K562 (cell line): ENCODE results near the gene NAP1L4.

ENCODE experiments used
- POLR2A ChIP-seq: fragments of 450-650 bp; conservative IDR thresholded peaks from 2 replicates; pipeline ENCODE4 v1.6.1; 2016
- SMC3 ChIP-seq: conservative IDR thresholded peaks from 2 replicates; pipeline ENCODE4 v1.6.1; 2011; ENCODE audit warnings: low read depth, low read length, improper control_type of control experiment; ENCODE audit not compliant: insufficient read depth
- ZBTB7A ChIP-seq: IDR thresholded peaks from 2 replicates; pipeline ENCODE4 v1.6.1; 2011; ENCODE audit warnings: low read depth, mild to moderate bottlenecking, low read length, moderate library complexity, borderline replicate concordance; ENCODE audit not compliant: control insufficient read depth
- ZNF239 ChIP-seq: fragments of 250-450 bp; sonication (Bioruptor Pico); IDR thresholded peaks from 2 replicates; pipeline ENCODE4 v1.4.0; 2020; ENCODE audit warnings: mild to moderate bottlenecking
- ZNF707 ChIP-seq: fragments of 250-450 bp; sonication (Bioruptor Pico); conservative IDR thresholded peaks from 2 replicates; pipeline ENCODE4 v1.8.0; 2022; ENCODE audit warnings: inconsistent platforms, mild to moderate bottlenecking, moderate library complexity
- TF ChIP-seq, protein P1 (sequence below): fragments of 250-450 bp; sonication (Bioruptor Pico); IDR thresholded peaks from 2 replicates; pipeline ENCODE4 v1.4.0; 2020

DNA sequence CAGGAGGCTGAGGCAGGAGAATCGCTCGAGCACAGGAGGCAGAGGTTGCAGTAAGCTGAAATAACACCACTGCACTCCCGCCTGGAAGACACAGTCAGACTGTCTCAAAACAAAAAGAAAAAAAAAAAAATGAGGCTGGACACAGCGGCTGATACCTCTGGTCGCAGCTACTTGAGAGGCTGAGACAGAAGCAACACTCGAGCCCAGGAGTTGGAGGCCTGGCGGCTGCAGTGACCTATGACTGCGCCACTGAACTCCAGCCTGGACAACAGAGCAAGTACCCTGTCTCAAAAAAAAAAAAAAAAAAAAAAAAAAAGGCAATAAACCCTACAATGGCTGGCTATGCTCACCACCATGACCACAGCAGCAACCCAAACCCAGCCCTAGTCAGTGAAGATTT, 11.0 kb downstream of the NAP1L4 start:
- no peak for TF ChIP-seq ZNF239 (CRISPR knock-in tag)
- no peak for TF ChIP-seq POLR2A
- TF ChIP-seq, protein P1, sequence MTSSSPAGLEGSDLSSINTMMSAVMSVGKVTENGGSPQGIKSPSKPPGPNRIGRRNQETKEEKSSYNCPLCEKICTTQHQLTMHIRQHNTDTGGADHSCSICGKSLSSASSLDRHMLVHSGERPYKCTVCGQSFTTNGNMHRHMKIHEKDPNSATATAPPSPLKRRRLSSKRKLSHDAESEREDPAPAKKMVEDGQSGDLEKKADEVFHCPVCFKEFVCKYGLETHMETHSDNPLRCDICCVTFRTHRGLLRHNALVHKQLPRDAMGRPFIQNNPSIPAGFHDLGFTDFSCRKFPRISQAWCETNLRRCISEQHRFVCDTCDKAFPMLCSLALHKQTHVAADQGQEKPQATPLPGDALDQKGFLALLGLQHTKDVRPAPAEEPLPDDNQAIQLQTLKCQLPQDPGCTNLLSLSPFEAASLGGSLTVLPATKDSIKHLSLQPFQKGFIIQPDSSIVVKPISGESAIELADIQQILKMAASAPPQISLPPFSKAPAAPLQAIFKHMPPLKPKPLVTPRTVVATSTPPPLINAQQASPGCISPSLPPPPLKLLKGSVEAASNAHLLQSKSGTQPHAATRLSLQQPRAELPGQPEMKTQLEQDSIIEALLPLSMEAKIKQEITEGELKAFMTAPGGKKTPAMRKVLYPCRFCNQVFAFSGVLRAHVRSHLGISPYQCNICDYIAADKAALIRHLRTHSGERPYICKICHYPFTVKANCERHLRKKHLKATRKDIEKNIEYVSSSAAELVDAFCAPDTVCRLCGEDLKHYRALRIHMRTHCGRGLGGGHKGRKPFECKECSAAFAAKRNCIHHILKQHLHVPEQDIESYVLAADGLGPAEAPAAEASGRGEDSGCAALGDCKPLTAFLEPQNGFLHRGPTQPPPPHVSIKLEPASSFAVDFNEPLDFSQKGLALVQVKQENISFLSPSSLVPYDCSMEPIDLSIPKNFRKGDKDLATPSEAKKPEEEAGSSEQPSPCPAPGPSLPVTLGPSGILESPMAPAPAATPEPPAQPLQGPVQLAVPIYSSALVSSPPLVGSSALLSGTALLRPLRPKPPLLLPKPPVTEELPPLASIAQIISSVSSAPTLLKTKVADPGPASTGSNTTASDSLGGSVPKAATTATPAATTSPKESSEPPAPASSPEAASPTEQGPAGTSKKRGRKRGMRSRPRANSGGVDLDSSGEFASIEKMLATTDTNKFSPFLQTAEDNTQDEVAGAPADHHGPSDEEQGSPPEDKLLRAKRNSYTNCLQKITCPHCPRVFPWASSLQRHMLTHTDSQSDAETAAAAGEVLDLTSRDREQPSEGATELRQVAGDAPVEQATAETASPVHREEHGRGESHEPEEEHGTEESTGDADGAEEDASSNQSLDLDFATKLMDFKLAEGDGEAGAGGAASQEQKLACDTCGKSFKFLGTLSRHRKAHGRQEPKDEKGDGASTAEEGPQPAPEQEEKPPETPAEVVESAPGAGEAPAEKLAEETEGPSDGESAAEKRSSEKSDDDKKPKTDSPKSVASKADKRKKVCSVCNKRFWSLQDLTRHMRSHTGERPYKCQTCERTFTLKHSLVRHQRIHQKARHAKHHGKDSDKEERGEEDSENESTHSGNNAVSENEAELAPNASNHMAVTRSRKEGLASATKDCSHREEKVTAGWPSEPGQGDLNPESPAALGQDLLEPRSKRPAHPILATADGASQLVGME (CRISPR knock-in tag), result no peak
- TF ChIP-seq ZBTB7A, result no peak
- no peak for TF ChIP-seq SMC3
- TF ChIP-seq ZNF707, result no peak
